HS-27A (cell line): ENCODE results near the gene PTPN14.
"Not testable (repeated sequence)": the region's sequence is repeated elsewhere in the genome, so short reads cannot be mapped to it uniquely, and the experiment has no call there.

Experiments
- DNase-seq: peaks from one replicate; pipeline ENCODE4 v3.0.0-alpha.2; 2012; ENCODE audit warnings: low read depth, missing footprints

PTPN14 gene

DNA sequence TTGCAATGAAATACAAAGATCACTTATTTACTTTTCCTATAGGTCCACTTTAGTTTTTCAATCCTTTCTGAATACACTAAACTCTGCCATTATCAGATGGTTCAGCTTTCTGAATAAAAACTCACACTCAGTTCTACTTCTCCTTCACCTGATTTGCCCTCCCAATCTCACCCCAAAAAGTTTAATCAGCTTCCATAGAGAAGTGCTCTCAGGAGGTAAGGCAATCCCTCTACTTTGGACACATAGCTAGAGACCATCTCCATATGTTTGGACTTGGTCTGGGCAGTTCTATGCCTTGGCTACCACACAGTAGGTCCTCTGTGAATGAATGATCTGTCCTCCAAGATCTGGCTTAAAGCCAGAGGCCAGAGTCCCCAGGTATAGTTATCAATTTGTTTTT, 40.9 kb downstream of the PTPN14 start:
- DNase-seq, result no peak

DNA sequence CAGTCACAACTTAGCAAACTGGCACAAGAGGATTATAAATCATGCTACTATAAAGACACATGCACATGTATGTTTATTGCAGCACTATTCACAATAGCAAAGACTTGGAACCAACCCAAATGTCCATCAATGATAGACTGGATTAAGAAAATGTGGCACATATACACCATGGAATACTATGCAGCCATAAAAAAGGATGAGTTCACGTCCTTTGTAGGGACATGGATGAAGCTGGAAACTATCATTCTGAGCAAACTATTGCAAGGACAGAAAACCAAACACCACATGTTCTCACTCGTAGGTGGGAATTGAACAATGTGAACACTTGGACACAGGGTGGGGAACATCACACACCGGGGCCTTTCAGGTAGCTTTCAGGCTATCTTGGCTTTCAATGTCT, 41.8 kb downstream of the PTPN14 start:
- not testable (repeated sequence) for DNase-seq

DNA sequence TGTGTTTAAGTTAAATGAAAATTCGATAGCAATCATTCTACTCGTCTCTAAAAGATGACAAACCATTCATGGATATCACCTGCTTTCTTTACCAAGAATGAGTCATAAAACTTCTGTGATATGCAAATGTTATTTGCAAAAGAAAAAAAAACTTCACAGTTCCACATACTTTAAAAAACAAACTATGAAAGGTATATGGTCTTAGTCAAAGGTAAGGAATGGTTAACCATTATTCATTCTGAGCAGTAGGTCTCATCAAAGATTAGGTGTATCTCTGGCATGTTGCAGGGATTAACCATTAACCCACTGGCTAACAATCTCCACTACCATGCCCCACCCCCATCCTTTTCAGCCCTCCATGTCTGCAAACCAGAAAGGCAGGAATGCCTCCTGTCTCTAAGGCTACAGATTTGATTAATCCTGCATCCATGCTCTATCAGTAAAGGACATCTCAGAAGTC, 44.4 kb downstream of the PTPN14 start:
- no peak for DNase-seq

DNA sequence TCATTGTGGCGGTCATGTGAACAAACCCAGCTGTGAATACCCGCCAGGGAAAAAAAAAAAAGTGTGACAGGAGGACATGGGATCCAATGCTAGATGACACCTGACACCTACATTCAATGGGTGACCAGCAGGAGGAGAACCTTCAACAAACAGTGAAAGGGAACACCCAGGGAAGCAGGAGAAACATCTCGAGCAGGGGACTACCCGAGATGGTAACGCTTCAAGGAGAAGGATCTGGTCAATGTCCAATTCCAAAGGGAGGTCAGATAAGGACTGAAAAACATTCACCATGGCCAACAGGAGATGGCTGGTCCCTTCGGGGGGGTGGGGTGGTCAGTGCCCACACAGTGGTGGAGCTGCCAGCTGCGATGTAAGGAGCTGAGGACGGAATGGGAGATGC, 46.3 kb downstream of the PTPN14 start:
- no peak for DNase-seq

DNA sequence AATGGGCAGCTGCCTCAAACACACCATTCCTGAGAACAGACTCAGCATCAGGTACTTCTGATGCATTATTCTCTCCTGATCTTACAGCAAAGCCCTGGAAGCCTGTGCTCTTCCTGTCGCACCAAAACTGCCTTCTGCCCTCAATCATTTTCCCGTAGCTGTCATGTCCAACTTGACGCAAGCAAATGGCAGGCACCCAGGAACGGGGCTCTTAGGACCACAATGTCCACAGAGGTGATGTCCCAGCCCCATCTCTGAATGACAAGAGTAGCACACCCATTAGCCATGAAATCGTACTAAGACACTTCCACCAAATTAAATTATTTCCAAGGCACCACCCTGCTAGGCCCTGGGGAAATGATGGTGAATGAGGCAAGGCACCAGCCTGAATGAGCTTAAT, 47.1 kb downstream of the PTPN14 start:
- DNase-seq, result no peak

DNA sequence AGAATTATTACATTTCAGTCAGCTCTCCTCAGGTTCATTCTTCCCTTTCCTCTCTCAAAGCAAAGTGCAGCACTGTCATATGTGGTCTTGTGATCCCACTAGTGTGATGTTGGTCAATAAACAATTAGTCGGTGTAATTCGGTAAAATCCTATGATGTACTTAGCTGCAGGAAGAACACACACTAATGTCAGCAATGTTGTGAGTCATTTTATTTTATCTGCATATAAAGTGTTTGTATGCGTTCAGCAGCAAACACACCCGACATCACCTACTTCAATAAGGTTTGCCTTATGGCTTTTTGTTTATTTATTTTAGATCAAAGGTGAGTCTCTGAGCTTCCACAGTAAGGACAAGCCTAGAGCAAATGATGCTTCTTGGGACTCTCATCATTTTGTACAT, 47.8 kb downstream of the PTPN14 start:
- no peak for DNase-seq

DNA sequence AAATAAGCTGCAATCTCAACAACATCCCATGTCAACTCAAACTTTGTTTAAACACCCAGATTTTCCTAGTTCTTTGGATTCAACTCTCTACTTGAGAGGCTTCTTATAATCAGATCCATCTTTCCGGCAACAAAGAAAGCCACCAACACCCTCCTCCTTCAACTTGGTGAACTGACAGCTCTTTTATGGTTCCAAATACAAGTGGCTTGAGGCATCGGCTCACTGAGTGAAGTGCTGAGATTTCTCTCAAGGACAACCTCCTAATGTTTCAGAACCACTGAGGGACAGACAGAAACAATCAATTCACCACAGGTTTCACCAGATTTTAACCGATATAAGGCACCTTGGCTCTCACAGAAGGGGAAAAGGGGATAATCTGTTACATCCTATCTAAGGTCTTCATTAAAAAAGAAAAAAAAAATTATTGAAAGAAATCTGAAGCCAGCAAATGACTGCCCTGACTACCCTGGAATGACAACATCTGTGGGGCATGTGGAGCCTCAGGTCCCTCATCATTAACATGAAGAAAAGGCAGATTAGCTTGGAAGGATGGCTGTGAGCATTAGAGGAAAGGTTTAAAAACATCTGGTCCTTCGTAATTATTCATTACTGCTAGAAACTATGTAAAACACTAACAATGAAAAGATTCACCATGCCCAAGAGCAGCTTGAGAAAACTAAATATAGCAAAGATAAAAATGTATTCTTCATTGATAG, 50.9 kb downstream of the PTPN14 start:
- DNase-seq, result no peak

DNA sequence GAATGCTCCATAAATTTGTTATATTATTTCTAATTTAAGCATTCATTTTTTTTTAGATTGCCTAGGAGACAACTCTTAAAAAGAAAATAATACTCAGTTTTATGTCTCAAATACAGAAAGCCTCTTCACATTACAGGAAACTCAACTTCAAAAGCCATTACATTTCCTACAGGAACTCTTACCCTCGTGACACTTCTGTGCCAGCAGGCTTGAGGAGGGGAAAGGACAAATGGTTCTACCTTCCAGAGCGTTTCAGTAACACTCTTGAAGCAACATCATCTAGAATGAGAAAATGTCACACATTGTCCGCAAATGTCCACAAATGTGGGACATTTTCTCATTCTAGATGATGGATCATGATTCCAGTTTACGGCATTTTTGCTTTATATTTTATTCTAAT, 51.7 kb downstream of the PTPN14 start:
- no peak for DNase-seq

DNA sequence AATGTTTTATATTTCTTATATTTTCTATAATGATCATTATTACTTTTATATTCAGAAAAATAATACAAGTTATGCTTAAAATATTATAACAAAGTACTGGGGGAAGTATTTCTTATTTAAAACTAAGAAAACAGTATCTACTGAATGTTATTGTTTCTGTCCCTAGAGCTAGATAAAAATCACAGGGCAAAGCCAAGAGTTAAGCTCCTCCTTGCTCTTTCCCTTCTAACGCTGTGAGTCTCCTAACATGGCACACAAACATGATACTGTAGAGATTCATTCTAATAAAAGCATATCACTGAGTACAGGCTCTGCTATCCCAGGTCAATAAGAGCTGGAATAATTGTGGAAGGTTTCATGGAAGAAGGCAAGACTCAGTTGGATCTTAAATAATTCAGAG, 53.4 kb downstream of the PTPN14 start:
- no peak for DNase-seq

DNA sequence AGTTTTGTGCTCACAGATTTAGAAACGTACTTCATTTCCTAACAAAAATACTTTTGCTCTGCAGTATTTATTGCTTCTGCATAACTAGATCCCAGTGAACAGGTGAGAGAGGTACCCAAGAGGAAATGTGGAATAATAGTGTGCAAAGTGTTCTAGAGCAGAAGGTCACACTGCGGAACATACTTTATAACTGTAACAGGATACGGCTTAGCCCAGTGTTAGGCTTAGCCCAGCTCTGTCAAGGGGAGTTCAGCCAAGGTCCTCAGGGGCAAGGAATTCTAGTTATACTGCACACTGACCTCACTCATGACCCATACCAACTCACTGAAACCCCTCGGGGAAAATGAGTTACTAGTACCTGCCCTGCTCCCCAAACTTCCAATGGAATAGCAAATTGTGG, 55.3 kb downstream of the PTPN14 start:
- no peak for DNase-seq

DNA sequence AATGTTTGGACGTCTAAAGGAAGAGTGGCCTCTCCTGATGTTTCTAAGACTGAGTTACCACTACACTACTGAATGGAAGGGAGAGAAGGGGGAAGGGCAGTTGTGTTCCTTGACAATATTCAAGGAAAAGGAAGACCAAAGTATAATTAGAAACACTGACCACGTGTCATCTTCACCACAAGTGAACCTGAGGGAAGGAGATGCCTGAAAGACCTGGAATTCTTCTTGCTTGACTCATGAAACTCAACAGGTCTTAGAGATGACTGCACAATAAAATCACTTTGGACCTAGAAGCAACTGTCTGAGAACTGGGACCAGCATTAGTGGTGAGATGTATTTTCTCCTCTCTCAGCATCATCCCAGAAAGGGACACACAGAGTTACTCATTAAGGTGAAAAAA, 56.7 kb downstream of the PTPN14 start:
- no peak for DNase-seq

DNA sequence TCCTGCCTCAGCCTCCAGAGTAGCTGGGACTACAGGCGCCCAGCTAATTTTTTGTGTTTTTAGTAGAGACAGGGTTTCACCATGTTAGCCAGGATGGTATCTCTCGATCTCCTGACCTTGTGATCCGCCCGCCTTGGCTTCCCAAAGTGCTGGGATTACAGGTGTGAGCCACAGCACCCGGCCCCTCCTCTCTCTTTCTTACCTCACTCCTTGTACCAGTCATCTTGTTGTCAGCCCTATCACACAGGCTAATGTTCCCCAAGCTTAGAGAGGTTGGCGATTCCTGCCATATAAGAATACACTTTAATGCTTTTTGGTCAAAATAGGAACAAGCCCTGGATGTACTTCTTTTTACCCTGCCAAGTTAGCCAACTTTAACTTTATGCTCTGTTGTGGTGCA, 57.2 kb downstream of the PTPN14 start:
- DNase-seq, result not testable (repeated sequence)

DNA sequence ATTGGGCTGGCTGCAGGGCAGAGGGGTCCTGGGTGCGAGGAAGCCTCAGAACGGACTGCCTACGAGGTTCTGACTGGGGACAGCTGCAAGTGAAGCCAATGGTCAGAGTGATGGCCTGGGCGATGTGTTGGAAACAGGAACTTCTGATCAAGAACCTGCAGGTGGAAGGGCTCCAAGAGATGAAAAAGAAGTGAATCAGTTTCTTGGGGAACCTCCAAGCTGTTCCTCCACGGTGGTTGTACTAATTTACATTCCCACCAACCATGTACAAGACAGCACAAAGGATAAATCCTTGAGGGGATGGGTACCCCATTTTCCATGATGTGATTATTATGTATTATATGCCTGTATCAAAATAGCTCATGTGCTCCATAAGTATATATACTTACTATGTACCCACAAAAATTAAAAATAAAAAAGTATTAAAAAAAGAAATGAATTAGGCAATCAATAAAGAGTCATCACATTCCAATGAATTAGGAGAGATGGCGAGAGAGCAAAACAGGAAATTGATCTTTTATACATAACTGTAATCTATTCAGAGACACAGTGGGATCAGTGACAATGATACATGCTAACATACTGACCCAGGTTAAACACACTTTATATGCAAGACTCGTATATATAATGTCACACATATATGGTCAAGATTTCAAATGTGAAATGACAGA, 58.1 kb downstream of the PTPN14 start:
- no peak for DNase-seq

DNA sequence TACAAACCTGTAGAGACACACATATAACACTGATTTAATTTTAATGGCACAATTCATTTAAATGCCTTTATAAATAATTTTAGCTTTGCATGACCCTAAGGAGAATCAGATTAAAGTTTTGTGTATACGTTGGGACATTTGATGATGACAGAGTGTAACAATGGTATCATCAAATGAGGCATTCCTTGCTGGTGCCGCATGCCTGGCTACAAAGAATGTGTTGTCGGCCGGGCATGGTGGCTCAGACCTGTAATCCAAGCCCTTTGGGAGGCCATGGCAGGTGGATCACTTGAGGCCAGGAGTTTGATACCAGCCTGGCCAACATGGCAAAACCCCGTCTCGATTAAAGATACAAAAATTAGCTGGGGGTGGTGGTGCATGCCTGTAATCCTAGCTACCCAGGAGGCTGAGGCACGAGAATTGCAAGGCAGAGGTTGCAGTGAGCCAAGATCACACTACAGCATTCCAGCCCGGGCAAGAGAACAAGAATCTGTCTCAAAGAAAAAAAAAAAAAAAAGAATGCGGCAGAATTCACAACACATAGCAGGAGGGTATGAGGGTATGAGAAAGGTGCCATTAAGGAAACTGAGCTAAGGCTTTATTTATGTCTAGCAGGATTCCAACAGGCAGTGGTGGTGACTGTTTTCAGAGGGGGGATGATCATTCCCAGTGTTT, 58.9 kb downstream of the PTPN14 start:
- DNase-seq, result no peak

DNA sequence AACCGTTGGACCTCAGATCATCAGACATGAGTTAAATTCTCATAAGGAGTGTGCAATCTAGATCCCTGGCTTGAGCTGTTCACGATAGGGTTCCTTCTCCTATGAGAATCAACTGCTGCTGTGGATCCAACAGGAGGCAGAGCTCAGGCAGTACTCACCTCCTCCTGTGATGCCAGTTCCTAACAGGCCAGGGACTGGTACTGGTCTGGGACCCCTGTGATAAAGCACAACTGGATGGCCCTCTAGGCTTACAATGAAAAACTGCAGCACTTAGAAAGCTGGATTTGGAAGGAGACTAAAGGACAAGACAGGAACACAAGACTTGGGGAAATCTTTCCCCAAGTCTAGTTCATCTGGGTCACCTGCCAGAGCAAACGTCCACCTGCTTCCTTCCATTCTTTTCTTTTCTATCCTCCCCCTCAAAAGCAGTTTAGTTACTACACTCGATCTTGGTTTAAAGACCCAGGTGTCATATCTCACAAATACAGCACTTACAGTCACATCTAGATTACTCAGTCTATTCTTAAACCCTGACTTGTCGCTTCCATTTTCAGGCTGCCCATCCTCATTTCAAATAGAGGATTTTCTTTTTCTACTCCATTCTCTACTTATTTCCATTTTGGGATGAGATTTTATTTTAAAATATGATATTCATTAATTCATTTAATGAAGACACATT, 59.8 kb downstream of the PTPN14 start:
- no peak for DNase-seq

DNA sequence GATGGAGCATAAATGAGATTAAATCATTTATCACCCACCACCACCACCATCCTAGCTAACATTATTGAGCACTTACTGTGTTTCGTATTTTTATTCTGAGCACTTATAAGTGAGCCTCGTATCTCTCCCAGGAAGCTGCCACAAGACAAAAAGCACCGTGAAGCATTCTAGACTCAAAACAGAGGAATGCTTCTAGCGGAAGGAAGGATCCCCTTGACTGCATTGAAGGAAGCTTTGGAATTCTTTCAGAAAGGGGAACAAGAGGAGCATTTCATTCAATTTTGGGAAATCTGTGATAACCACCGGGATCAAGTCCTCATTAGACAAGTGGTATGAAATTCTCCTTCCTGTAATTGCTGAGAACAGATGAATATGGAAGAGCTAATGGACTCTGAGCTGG, 66.3 kb downstream of the PTPN14 start:
- no peak for DNase-seq

DNA sequence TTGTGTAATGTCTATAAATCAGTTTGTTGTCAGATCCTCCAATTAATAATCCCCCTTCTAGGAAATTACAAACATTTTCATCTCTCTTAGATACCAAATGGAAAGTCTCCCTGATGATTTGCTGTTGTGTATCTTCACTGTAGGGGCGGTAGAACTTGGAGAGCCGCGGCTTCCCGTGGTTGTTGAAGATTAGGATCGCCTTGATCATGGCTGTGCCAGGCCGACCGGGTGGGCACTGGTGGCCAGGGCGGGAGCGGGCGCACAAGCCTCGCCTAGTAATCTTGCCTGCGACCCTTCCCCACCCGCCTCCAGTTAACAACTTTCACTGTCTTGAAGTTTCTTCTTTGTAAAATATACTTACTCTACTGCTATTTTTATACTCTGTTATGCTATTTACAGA, 68.2 kb downstream of the PTPN14 start:
- DNase-seq, result not testable (repeated sequence)

DNA sequence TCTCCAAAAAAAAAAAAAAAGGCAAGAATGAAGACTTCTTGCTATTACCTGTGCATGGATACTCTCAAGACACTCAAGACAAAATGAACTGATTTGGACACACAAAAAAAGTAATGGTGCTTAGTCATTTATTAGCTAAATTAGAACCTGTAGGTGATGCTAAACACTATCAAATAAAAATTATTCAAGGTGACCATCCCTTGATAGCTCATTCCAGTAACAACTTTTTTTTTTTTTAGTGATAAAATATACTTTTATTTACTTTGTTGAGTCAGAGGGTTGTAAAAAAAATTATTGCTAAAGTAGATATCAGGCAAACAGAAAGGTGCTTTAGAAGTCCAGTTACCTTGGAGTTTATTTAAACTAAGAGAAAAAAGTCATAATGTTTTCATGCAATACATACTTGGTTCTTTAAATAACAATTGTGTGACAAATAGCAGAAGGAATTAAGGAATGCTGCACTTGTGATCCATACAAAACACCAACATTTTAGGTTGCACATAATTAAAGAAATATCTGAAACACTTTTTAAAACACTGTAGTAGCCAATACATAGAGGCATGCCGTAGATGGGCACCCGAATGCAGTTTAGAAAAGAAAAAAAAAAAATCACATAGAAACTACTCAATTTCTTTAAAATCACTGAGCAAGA, 69.3 kb downstream of the PTPN14 start:
- not testable (repeated sequence) for DNase-seq

DNA sequence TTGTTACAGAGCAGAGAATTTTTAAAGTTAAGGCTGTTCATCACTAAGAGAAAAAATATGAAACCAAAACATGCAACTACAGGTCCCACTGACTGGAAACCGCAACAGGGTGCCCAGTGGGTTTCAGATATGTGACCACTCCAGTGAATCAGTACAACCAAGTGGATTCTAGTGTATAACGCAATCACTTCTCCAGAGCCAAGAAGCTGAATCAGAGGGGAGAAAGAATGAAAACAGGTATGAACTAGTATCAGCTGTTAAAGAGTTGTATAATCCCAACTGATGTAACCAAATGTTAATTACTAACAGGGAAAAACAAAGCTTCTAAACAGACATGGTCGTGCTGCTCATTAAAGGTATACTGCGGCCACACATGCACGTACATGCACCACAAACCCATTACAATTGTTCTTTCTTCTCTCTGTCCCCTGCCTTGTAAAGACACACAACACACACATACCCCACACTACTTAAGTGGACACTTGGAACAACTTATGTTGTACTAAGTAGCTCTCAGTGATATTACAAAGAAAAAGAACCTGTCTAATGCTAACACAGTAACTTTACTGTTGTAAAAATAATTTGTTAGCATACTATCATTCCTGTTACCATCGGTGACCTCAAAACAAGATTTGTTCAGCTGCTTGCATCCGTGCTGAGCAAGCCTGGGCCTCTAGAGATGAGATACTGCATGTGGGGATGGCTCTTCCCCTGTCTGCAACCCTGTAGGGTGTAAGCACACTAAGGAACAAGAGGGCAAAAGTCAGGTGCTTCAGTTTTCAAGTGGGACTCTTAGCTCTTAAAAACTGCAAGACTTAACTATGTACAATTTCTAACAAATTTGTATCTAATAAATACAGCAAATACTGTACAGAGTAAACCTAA, 74.2 kb downstream of the PTPN14 start:
- DNase-seq, result peak; percentile 80

DNA sequence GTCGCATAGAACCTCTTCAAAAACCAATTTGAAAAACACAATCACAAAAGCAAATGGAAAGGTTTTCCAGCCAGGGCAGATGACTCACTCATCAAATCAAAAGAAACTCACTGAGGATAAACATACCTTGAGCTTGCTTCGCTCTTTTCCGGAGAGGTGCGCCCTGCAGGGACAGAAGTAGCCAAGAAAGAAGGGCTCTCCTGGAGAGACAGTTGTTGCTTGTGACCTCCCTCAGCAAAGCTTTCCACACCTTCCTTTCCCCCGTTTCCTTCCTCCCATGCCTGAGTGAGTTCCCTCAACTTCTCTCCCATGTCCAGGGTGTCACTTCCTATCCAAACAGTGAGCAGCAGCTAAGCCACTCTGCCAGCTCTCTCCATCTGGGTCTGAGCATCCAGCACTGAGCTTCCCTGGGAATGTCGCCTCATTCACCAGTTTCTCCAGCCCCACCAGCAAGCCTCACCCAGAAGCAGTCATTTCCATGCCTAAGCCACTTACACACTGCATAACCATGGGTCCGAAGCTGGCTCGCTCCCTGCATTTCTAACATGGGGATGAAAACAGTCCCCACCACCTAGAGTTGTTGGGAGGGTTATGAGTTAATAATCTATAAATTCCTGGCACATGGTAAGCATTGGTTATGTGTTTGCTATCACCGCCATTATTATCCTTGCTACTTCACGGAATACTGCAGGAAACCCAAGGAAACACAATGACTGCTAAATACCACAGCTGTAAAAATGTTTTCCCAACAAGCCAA, 75.0 kb downstream of the PTPN14 start:
- DNase-seq, result no peak
